ENCODE results near the gene STRIP1.

The STRIP1 gene

GRCh38 chr1:110049801-110050601 lies 15.6 kb downstream of the STRIP1 start:
- DNase-seq: no peak
- Histone ChIP-seq H3K36me3 (ENCODE audit: control insufficient read depth in 1 of 2, insufficient read depth in 2 of 2, low read depth in 1 of 2, low read length in 2 of 2) (peaks cover 83 to 96% of the 10 kb centered on the region in 2 experiments), H3K4me2 (ENCODE audit: low read length, poor library complexity, severe bottlenecking) (no peak overlapping the region), H2BK120ac (ENCODE audit: low read depth, low read length) (no peak overlapping the region), H3K4me1 (ENCODE audit: control insufficient read depth, insufficient read depth, low read depth, low read length) (peaks cover 4% of the 10 kb centered on the region), H3K9ac (ENCODE audit: low read length) (peak overlapping the region; percentile 72), H3K23ac (ENCODE audit: low read length in 2 of 2) (no peak overlapping the region), H3K18ac (ENCODE audit: low read depth in 1 of 2, low read length in 2 of 2) (no peak overlapping the region), H3K27me3 (ENCODE audit: control insufficient read depth in 1 of 2, insufficient read depth in 1 of 2, low read length in 2 of 2) (no peaks in the 10 kb centered on the region), H2AK5ac (ENCODE audit: low read length, severe bottlenecking) (no peak overlapping the region), H2BK12ac (ENCODE audit: low read length in 2 of 2) (no peak overlapping the region), H3K79me1 (replicated peaks; ENCODE audit: low read length, poor library complexity, severe bottlenecking) (peaks cover 23% of the 10 kb centered on the region), H2BK15ac (ENCODE audit: low read depth, poor library complexity, severe bottlenecking) (no peak overlapping the region), H3K4me3 (ENCODE audit: insufficient read depth in 1 of 2, low read depth in 1 of 2, low read length in 2 of 2) (peak overlapping the region in 1 of 2 experiments; percentile 49), H2AFZ (ENCODE audit: low read depth, low read length) (no peak overlapping the region), H3K14ac (ENCODE audit: low read length in 2 of 2) (no peak overlapping the region), H4K8ac (ENCODE audit: low read length) (no peak overlapping the region), H2BK5ac (ENCODE audit: low read depth, low read length, poor library complexity, severe bottlenecking) (no peak overlapping the region), H4K91ac (ENCODE audit: low read length) (no peak overlapping the region), H3K4ac (ENCODE audit: low read depth in 1 of 2, low read length in 2 of 2) (no peak overlapping the region), H3K9me3 (ENCODE audit: control insufficient read depth, low read length) (no peaks in the 10 kb centered on the region), H3K27ac (ENCODE audit: low read length, poor library complexity, severe bottlenecking) (no peak overlapping the region)
- 88% methylated on average over 10 of the region's 11 CpGs for WGBS

- 89% methylated on average over 3 of the region's 4 CpGs for WGBS
- Histone ChIP-seq H3K9ac (ENCODE audit: low read length) (peak overlapping the region; percentile 72), H3K4me2 (ENCODE audit: low read length, poor library complexity, severe bottlenecking) (no peak overlapping the region), H2BK15ac (ENCODE audit: low read depth, poor library complexity, severe bottlenecking) (no peak overlapping the region), H3K4me3 (ENCODE audit: insufficient read depth in 1 of 2, low read depth in 1 of 2, low read length in 2 of 2) (peak overlapping the region in 1 of 2 experiments; percentile 49), H2BK12ac (ENCODE audit: low read length in 2 of 2) (no peak overlapping the region), H3K79me1 (replicated peaks; ENCODE audit: low read length, poor library complexity, severe bottlenecking) (peaks cover 20% of the 10 kb centered on the region), H3K27me3 (ENCODE audit: control insufficient read depth in 1 of 2, insufficient read depth in 1 of 2, low read length in 2 of 2) (no peaks in the 10 kb centered on the region), H2AK5ac (ENCODE audit: low read length, severe bottlenecking) (no peak overlapping the region), H3K36me3 (ENCODE audit: control insufficient read depth in 1 of 2, insufficient read depth in 2 of 2, low read depth in 1 of 2, low read length in 2 of 2) (peaks cover 81 to 96% of the 10 kb centered on the region in 2 experiments), H4K8ac (ENCODE audit: low read length) (no peak overlapping the region), H4K91ac (ENCODE audit: low read length) (no peak overlapping the region), H2BK120ac (ENCODE audit: low read depth, low read length) (no peak overlapping the region), H3K14ac (ENCODE audit: low read length in 2 of 2) (no peak overlapping the region), H2AFZ (ENCODE audit: low read depth, low read length) (no peak overlapping the region), H3K4me1 (ENCODE audit: control insufficient read depth, insufficient read depth, low read depth, low read length) (peaks cover 7% of the 10 kb centered on the region), H3K9me3 (ENCODE audit: control insufficient read depth, low read length) (no peaks in the 10 kb centered on the region), H2BK5ac (ENCODE audit: low read depth, low read length, poor library complexity, severe bottlenecking) (no peak overlapping the region), H3K18ac (ENCODE audit: low read depth in 1 of 2, low read length in 2 of 2) (no peak overlapping the region), H3K27ac (ENCODE audit: low read length, poor library complexity, severe bottlenecking) (no peak overlapping the region), H3K23ac (ENCODE audit: low read length in 2 of 2) (peak overlapping the region in 1 of 2 experiments; percentile 5), H3K4ac (ENCODE audit: low read depth in 1 of 2, low read length in 2 of 2) (no peak overlapping the region)
- no peak for DNase-seq
These were observed 16.3 kb downstream of the STRIP1 start for GRCh38 chr1:110050602-110051261.

DNA sequence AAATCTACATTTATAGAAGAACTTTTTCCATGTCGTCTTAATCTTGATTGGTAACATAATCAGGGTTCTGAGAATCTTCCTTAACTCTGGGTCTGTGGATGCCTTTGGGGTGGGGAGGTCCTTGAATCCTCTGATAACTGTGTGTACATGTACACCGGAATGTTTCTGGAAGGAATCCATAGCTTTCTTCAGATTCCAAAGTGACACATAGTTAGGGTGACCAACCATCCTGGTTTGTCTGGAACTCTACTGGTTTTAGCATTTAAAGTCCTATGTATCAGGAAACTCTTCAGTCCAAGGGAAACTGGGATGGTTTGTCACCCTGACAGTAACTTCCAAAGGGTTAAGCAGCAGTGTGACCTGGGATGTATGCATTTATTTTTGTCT lies 16.8 kb downstream of the STRIP1 start:
- H3K4me1 ChIP-seq (ENCODE audit: control insufficient read depth, insufficient read depth, low read depth, low read length): peaks cover 8% of the 10 kb centered on the region
- 70% methylated on average over 2 of the region's 2 CpGs for WGBS
- peaks cover 80 to 96% of the 10 kb centered on the region in 2 experiments for H3K36me3 ChIP-seq (ENCODE audit: control insufficient read depth in 1 of 2, insufficient read depth in 2 of 2, low read depth in 1 of 2, low read length in 2 of 2)
- peak overlapping the region; percentile 72 for H3K9ac ChIP-seq (ENCODE audit: low read length)
- H3K4me3 ChIP-seq (ENCODE audit: insufficient read depth in 1 of 2, low read depth in 1 of 2, low read length in 2 of 2): no peak overlapping the region
- H2AFZ ChIP-seq (ENCODE audit: low read depth, low read length): no peak overlapping the region
- H2BK15ac ChIP-seq (ENCODE audit: low read depth, poor library complexity, severe bottlenecking): no peak overlapping the region
- H3K4ac ChIP-seq (ENCODE audit: low read depth in 1 of 2, low read length in 2 of 2): no peak overlapping the region
- H3K23ac ChIP-seq (ENCODE audit: low read length in 2 of 2): no peak overlapping the region
- H3K79me1 ChIP-seq (replicated peaks; ENCODE audit: low read length, poor library complexity, severe bottlenecking): peaks cover 19% of the 10 kb centered on the region
- H3K9me3 ChIP-seq (ENCODE audit: control insufficient read depth, low read length): no peaks in the 10 kb centered on the region
- no peaks in the 10 kb centered on the region for H3K27me3 ChIP-seq (ENCODE audit: control insufficient read depth in 1 of 2, insufficient read depth in 1 of 2, low read length in 2 of 2)
- no peak overlapping the region for H2BK120ac ChIP-seq (ENCODE audit: low read depth, low read length)
- H2AK5ac ChIP-seq (ENCODE audit: low read length, severe bottlenecking): no peak overlapping the region
- no peak overlapping the region for H4K91ac ChIP-seq (ENCODE audit: low read length)
- H3K14ac ChIP-seq (ENCODE audit: low read length in 2 of 2): no peak overlapping the region
- H4K8ac ChIP-seq (ENCODE audit: low read length): no peak overlapping the region
- no peak overlapping the region for H2BK5ac ChIP-seq (ENCODE audit: low read depth, low read length, poor library complexity, severe bottlenecking)
- no peak overlapping the region for H3K27ac ChIP-seq (ENCODE audit: low read length, poor library complexity, severe bottlenecking)
- DNase-seq: no peak
- no peak overlapping the region for H3K18ac ChIP-seq (ENCODE audit: low read depth in 1 of 2, low read length in 2 of 2)
- no peak overlapping the region for H2BK12ac ChIP-seq (ENCODE audit: low read length in 2 of 2)
- no peak overlapping the region for H3K4me2 ChIP-seq (ENCODE audit: low read length, poor library complexity, severe bottlenecking)

All from mesenchymal stem cell (in vitro differentiated cells and primary cell).